Keratinocyte (primary cell): ENCODE results near the gene SSBP2. TPM values are rescaled to one million over a fixed set of nuclear protein-coding genes. Genes with fewer than 3 reads are reported as not detected.

Source experiments
- DNase-seq: peaks from one replicate; pipeline ENCODE4 v3.0.0-alpha.2; 2011; ENCODE audit warnings: low read depth, missing footprints, low spot score
- FAIRE-seq: peaks from 2 replicates; lab custom pipeline; 2011; peaks lifted over from hg19 to GRCh38; lab: Jason Lieb, UNC
- H2AFZ ChIP-seq: 2 replicates; pipeline ENCODE4 v1.6.0; 2012; ENCODE audit warnings: low read length, control low read depth, inconsistent platforms; ENCODE audit not compliant: control insufficient read depth
- H3K27ac ChIP-seq: 2 replicates; pipeline ENCODE4 v1.5.1; 2011; ENCODE audit warnings: low read length; ENCODE audit not compliant: control insufficient read depth, insufficient read depth
- H3K27me3 ChIP-seq: 3 replicates; pipeline ENCODE4 v1.6.0; 2011; ENCODE audit warnings: low read length; ENCODE audit not compliant: control insufficient read depth, insufficient read depth; ENCODE audit errors: extremely low read depth
- H3K36me3 ChIP-seq, 2 experiments: 2 replicates in 1 of 2; 3 replicates in 1 of 2; pipeline ENCODE4 v1.5.1; 2011; ENCODE audit warnings: low read length in 2 of 2, mild to moderate bottlenecking in 1 of 2; ENCODE audit not compliant: control insufficient read depth in 2 of 2, insufficient read depth in 2 of 2; ENCODE audit errors: extremely low read depth in 1 of 2
- H3K4me1 ChIP-seq: 3 replicates; pipeline ENCODE4 v1.5.1; 2011; ENCODE audit warnings: low read length; ENCODE audit not compliant: control insufficient read depth, insufficient read depth; ENCODE audit errors: extremely low read depth
- H3K4me2 ChIP-seq: 3 replicates; pipeline ENCODE4 v1.6.0; 2011; ENCODE audit warnings: low read depth, low read length; ENCODE audit not compliant: control insufficient read depth, insufficient read depth; ENCODE audit errors: extremely low read depth
- H3K4me3 ChIP-seq, 3 experiments: fragments of 200-600 bp in 1 of 3; sonication (generic) in 1 of 3; 2 replicates in 2 of 3; 3 replicates in 1 of 3; pipeline ENCODE4 v1.5.1; 2011 to 2016; ENCODE audit warnings: low read length in 3 of 3, mild to moderate bottlenecking in 3 of 3, control low read depth in 2 of 3, inconsistent platforms in 1 of 3, low read depth in 1 of 3, mixed read lengths in 1 of 3, mixed run types in 1 of 3, moderate library complexity in 1 of 3; ENCODE audit not compliant: control insufficient read depth in 2 of 3, insufficient read depth in 2 of 3; ENCODE audit errors: extremely low read depth in 1 of 3
- H3K79me2 ChIP-seq: 2 replicates; pipeline ENCODE4 v1.6.0; 2012; ENCODE audit warnings: low read length; ENCODE audit not compliant: control insufficient read depth, insufficient read depth
- H3K9ac ChIP-seq: 3 replicates; pipeline ENCODE4 v1.6.0; 2011; ENCODE audit warnings: low read length; ENCODE audit not compliant: control insufficient read depth, insufficient read depth; ENCODE audit errors: extremely low read depth
- H3K9me1 ChIP-seq: 3 replicates; pipeline ENCODE4 v1.6.0; 2011; ENCODE audit warnings: low read length; ENCODE audit not compliant: control insufficient read depth, insufficient read depth; ENCODE audit errors: extremely low read depth
- H3K9me3 ChIP-seq: 2 replicates; pipeline ENCODE4 v1.5.1; 2012; ENCODE audit warnings: low read depth, low read length; ENCODE audit not compliant: control insufficient read depth
- H4K20me1 ChIP-seq: 3 replicates; pipeline ENCODE4 v1.6.0; 2011; ENCODE audit warnings: low read length; ENCODE audit not compliant: control insufficient read depth, insufficient read depth; ENCODE audit errors: extremely low read depth
- CTCF ChIP-seq, 3 experiments: IDR thresholded peaks in 1 of 3; conservative IDR thresholded peaks in 1 of 3; optimal IDR thresholded peaks in 1 of 3; 2 replicates in 2 of 3; 3 replicates in 1 of 3; pipeline versions ENCODE3 to v1.5.1; 2011; ENCODE audit warnings: low read length in 3 of 3, mild to moderate bottlenecking in 3 of 3, moderate library complexity in 2 of 3, control low read depth in 1 of 3, inconsistent platforms in 1 of 3; ENCODE audit not compliant: insufficient read depth in 2 of 3; ENCODE audit errors: extremely low read depth in 1 of 3
- EZH2 ChIP-seq: IDR thresholded peaks from one replicate; pipeline ENCODE4 v1.6.1; 2012; ENCODE audit warnings: inconsistent platforms, mild to moderate bottlenecking, low read length, moderate library complexity
- dilution Hi-C: fragments of 300-500 bp; cut with MboI; formaldehyde crosslinking; loops from one replicate; pipeline ENCODE4 v1.7.0; 2020; ENCODE audit warnings: low sequenced_read_pairs; ENCODE audit not compliant: extremely low pct_ligation_motif_present
- polyA plus RNA-seq, 5 experiments: library from polyadenylated mRNA; depleted of rRNA in 3 of 5; stranded (reverse) in 3 of 5; stranded (forward) in 1 of 5; unstranded in 1 of 5; fragments of >200 nt; gene quantifications; 1 replicate in 1 of 5; 2 replicates in 3 of 5; 3 replicates in 1 of 5; pipeline versions ENCODE4 v1.2.1 to v1.2.3, GENCODE V29; 2011 to 2012; ENCODE audit warnings: missing spikeins in 2 of 5, low read depth in 1 of 5, low replicate concordance in 1 of 5

Gene SSBP2
- polyA plus RNA-seq, 1 donor (not counting 4 experiments of a cell fraction or from before 2014, with no cell fraction given), result 14.6 TPM

- DNase-seq, result no peak
- Histone ChIP-seq H2AFZ (no peak overlapping the region), H3K9ac (no peak overlapping the region), H3K9me3 (no peaks in the 10 kb centered on the region), H3K4me3 (no peak overlapping the region), H3K4me2 (no peak overlapping the region), H3K9me1 (no peaks in the 10 kb centered on the region), H3K27ac (no peak overlapping the region), H3K79me2 (no peaks in the 10 kb centered on the region), H3K27me3 (no peaks in the 10 kb centered on the region), H3K4me1 (no peaks in the 10 kb centered on the region), H4K20me1 (no peaks in the 10 kb centered on the region), H3K36me3 (no peaks in the 10 kb centered on the region)
- FAIRE-seq, result no peak
- dilution Hi-C loops, result loop anchor here (25.0 kb wide), 1 partner anchor 317 kb away; no protein-coding TSS in a partner anchor
- TF ChIP-seq CTCF (optimal IDR thresholded peaks at IDR 0.05 in 1 of 3, IDR thresholded peaks at IDR 0.05 in 1 of 3, conservative IDR thresholded peaks at IDR 0.05 in 1 of 3; ENCODE audit: extremely low read depth in 1 of 3, insufficient read depth in 2 of 3, low read length in 3 of 3) (no peak), EZH2 (no peak)
These were observed 230.1 kb downstream of the SSBP2 start for GRCh38 chr5:81520769-81521168.

- no peak overlapping the region for H3K27ac ChIP-seq
- no peak overlapping the region for H2AFZ ChIP-seq
- no peak overlapping the region for H3K4me2 ChIP-seq
- TF ChIP-seq EZH2 (no peak), CTCF (optimal IDR thresholded peaks at IDR 0.05 in 1 of 3, IDR thresholded peaks at IDR 0.05 in 1 of 3, conservative IDR thresholded peaks at IDR 0.05 in 1 of 3; ENCODE audit: extremely low read depth in 1 of 3, insufficient read depth in 2 of 3, low read length in 3 of 3) (no peak)
- H3K9me1 ChIP-seq, result no peaks in the 10 kb centered on the region
- H4K20me1 ChIP-seq, result no peaks in the 10 kb centered on the region
- H3K9ac ChIP-seq, result no peak overlapping the region
- no peaks in the 10 kb centered on the region for H3K9me3 ChIP-seq
- dilution Hi-C loops, result loop anchor here (25.0 kb wide), 1 partner anchor 318 kb away; no protein-coding TSS in a partner anchor
- DNase-seq (no peak), FAIRE-seq (no peak)
- H3K4me3 ChIP-seq, result no peak overlapping the region
- no peaks in the 10 kb centered on the region for H3K79me2 ChIP-seq
- H3K4me1 ChIP-seq, result no peaks in the 10 kb centered on the region
- no peaks in the 10 kb centered on the region for H3K36me3 ChIP-seq
- H3K27me3 ChIP-seq, result no peaks in the 10 kb centered on the region
These were observed 231.5 kb downstream of the SSBP2 start for GRCh38 chr5:81519217-81519905.
